ENCODE results near the gene KANSL1. TPM values are rescaled to one million over a fixed set of nuclear protein-coding genes. Genes with fewer than 3 reads are reported as not detected.

The KANSL1 gene
- total and polyA plus RNA-seq, 2 donors (not counting 1 experiment from before 2014, with no cell fraction given) = 8.4 to 78.6 TPM

- no peaks in the 10 kb centered on the region for H3K9me3 ChIP-seq (ENCODE audit: control insufficient read depth, insufficient read depth, low read depth, low read length)
- TF ChIP-seq EZH2 (IDR thresholded peaks at IDR 0.05; ENCODE audit: low read length, missing control alignments) (no peak), CTCF (conservative IDR thresholded peaks at IDR 0.05 in 1 of 2, IDR thresholded peaks at IDR 0.05 in 1 of 2; ENCODE audit: low read depth in 1 of 2, low read length in 2 of 2) (no peak)
- H3K9ac ChIP-seq (ENCODE audit: insufficient read depth, low read length) = no peak overlapping the region
- H3K4me1 ChIP-seq (ENCODE audit: control insufficient read depth, extremely low read depth, insufficient read depth, low read length) = peaks cover 5% of the 10 kb centered on the region
- H3K27ac ChIP-seq (ENCODE audit: insufficient read depth, low read length) = no peak overlapping the region
- DNase-seq (ENCODE audit: low read depth in 2 of 2) = no peak
- no peaks in the 10 kb centered on the region for H4K20me1 ChIP-seq (ENCODE audit: control insufficient read depth, extremely low read depth, insufficient read depth, low read length)
- no peak overlapping the region for H3K4me3 ChIP-seq (replicated peaks in 1 of 4; ENCODE audit: control extremely low read depth in 1 of 4, insufficient read depth in 1 of 4, low read depth in 3 of 4, low read length in 4 of 4)
- H3K36me3 ChIP-seq (ENCODE audit: control insufficient read depth, insufficient read depth, low read length) = no peaks in the 10 kb centered on the region
- no peaks in the 10 kb centered on the region for H3K27me3 ChIP-seq (ENCODE audit: control insufficient read depth, insufficient read depth, low read length)
- peaks cover 45% of the 10 kb centered on the region for H3K79me2 ChIP-seq (ENCODE audit: control insufficient read depth, insufficient read depth, low read length)
- H2AFZ ChIP-seq (ENCODE audit: low read length) = no peak overlapping the region
- no peak overlapping the region for H3K4me2 ChIP-seq (ENCODE audit: extremely low read depth, insufficient read depth, low read length)
These were observed 7.0 kb upstream of the KANSL1 start for GRCh38 chr17:46200197-46200596.

GRCh38 chr17:46199379-46199778, 6.2 kb upstream of the KANSL1 start:
- Histone ChIP-seq H3K36me3 (ENCODE audit: control insufficient read depth, insufficient read depth, low read length) (no peaks in the 10 kb centered on the region), H3K9ac (ENCODE audit: insufficient read depth, low read length) (no peak overlapping the region), H4K20me1 (ENCODE audit: control insufficient read depth, extremely low read depth, insufficient read depth, low read length) (no peaks in the 10 kb centered on the region), H3K79me2 (ENCODE audit: control insufficient read depth, insufficient read depth, low read length) (peaks cover 49% of the 10 kb centered on the region), H3K9me3 (ENCODE audit: control insufficient read depth, insufficient read depth, low read depth, low read length) (no peaks in the 10 kb centered on the region), H3K27me3 (ENCODE audit: control insufficient read depth, insufficient read depth, low read length) (no peaks in the 10 kb centered on the region), H3K4me2 (ENCODE audit: extremely low read depth, insufficient read depth, low read length) (peak overlapping the region; percentile 46), H2AFZ (ENCODE audit: low read length) (no peak overlapping the region), H3K4me3 (replicated peaks in 1 of 4; ENCODE audit: control extremely low read depth in 1 of 4, insufficient read depth in 1 of 4, low read depth in 3 of 4, low read length in 4 of 4) (no peak overlapping the region), H3K4me1 (ENCODE audit: control insufficient read depth, extremely low read depth, insufficient read depth, low read length) (peaks cover 9% of the 10 kb centered on the region), H3K27ac (ENCODE audit: insufficient read depth, low read length) (no peak overlapping the region)
- TF ChIP-seq EZH2 (IDR thresholded peaks at IDR 0.05; ENCODE audit: low read length, missing control alignments) (no peak), CTCF (conservative IDR thresholded peaks at IDR 0.05 in 1 of 2, IDR thresholded peaks at IDR 0.05 in 1 of 2; ENCODE audit: low read depth in 1 of 2, low read length in 2 of 2) (no peak)
- peak in 1 of 2 donors; percentile 45 for DNase-seq (ENCODE audit: low read depth in 2 of 2)

GRCh38 chr17:46198233-46198632, 5.0 kb upstream of the KANSL1 start:
- no peak overlapping the region for H3K9ac ChIP-seq (ENCODE audit: insufficient read depth, low read length)
- no peaks in the 10 kb centered on the region for H4K20me1 ChIP-seq (ENCODE audit: control insufficient read depth, extremely low read depth, insufficient read depth, low read length)
- no peak overlapping the region for H3K4me3 ChIP-seq (replicated peaks in 1 of 4; ENCODE audit: control extremely low read depth in 1 of 4, insufficient read depth in 1 of 4, low read depth in 3 of 4, low read length in 4 of 4)
- H3K79me2 ChIP-seq (ENCODE audit: control insufficient read depth, insufficient read depth, low read length) = peaks cover 46% of the 10 kb centered on the region
- TF ChIP-seq CTCF (conservative IDR thresholded peaks at IDR 0.05 in 1 of 2, IDR thresholded peaks at IDR 0.05 in 1 of 2; ENCODE audit: low read depth in 1 of 2, low read length in 2 of 2) (no peak), EZH2 (IDR thresholded peaks at IDR 0.05; ENCODE audit: low read length, missing control alignments) (no peak)
- no peak overlapping the region for H3K27ac ChIP-seq (ENCODE audit: insufficient read depth, low read length)
- peaks cover 9% of the 10 kb centered on the region for H3K4me1 ChIP-seq (ENCODE audit: control insufficient read depth, extremely low read depth, insufficient read depth, low read length)
- no peaks in the 10 kb centered on the region for H3K9me3 ChIP-seq (ENCODE audit: control insufficient read depth, insufficient read depth, low read depth, low read length)
- H3K4me2 ChIP-seq (ENCODE audit: extremely low read depth, insufficient read depth, low read length) = no peak overlapping the region
- DNase-seq (ENCODE audit: low read depth in 2 of 2) = no peak
- no peaks in the 10 kb centered on the region for H3K27me3 ChIP-seq (ENCODE audit: control insufficient read depth, insufficient read depth, low read length)
- no peaks in the 10 kb centered on the region for H3K36me3 ChIP-seq (ENCODE audit: control insufficient read depth, insufficient read depth, low read length)
- no peak overlapping the region for H2AFZ ChIP-seq (ENCODE audit: low read length)

Data from fibroblast of lung (primary cell).